HG02642 (cell line): ENCODE data around the gene LRP1B.
A peak's percentile ranks its signal among the peaks of the same experiment; 100 is the strongest.
"Not testable (repeated sequence)": the region's sequence is repeated elsewhere in the genome, so short reads cannot be mapped to it uniquely, and the experiment has no call there.

Experiments used
- ATAC-seq: cut with Tn5 transposase; IDR thresholded peaks from one replicate; pipeline ENCODE4 v1.9.1; 2021; ENCODE audit warnings: mild to moderate bottlenecking; ENCODE audit not compliant: unreplicated experiment, poor library complexity

The LRP1B gene

GRCh38 chr2:140695155-140695554, 1435.7 kb downstream of the LRP1B start:
- ATAC-seq: no peak

GRCh38 chr2:140687825-140688224, 1443.0 kb downstream of the LRP1B start:
- no peak for ATAC-seq

GRCh38 chr2:140683658-140684057, 1447.2 kb downstream of the LRP1B start:
- no peak for ATAC-seq

- no peak for ATAC-seq
Measured at GRCh38 chr2:140680862-140681261, 1450.0 kb downstream of the LRP1B start.

GRCh38 chr2:140679752-140680151, 1451.1 kb downstream of the LRP1B start:
- ATAC-seq: no peak

DNA sequence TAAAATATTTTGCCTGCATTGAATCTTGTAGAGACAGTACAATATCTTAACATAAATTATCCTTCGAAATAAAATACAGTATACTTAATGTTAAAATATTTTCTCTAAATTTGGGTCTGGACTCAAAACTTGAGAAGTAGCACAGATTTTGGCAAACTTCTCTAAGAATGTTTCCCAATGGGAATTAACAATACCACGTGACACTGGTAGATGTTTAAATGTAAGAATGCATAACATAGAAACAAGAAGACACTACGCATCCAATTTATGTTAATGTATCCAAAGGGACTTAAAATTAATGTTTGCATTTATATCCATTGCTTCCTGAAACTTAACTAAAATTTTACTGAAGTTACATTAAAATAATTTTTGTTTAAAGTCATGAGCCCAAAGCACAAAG, 1460.9 kb downstream of the LRP1B start:
- ATAC-seq: no peak

DNA sequence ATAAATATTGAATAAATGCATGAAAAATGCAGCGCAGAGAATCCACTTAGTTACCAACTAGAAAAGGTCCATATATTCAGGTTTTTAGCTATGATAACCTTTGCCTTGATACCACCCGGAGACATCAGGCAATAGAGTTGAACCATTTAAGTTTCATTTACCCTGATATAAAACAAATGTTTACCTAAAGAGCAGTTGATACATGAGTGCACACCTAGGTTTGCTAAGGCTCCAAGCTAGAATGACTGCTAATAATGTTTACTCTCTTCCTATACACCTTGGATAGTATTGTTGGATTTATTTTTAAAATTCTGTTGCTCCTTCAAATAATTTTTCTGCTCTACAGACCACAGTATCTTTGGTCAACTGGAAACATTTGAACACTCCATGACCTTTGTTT, 1463.6 kb downstream of the LRP1B start:
- ATAC-seq: no peak

- ATAC-seq: no peak
Measured at GRCh38 chr2:140662504-140662903, 1468.3 kb downstream of the LRP1B start.

DNA sequence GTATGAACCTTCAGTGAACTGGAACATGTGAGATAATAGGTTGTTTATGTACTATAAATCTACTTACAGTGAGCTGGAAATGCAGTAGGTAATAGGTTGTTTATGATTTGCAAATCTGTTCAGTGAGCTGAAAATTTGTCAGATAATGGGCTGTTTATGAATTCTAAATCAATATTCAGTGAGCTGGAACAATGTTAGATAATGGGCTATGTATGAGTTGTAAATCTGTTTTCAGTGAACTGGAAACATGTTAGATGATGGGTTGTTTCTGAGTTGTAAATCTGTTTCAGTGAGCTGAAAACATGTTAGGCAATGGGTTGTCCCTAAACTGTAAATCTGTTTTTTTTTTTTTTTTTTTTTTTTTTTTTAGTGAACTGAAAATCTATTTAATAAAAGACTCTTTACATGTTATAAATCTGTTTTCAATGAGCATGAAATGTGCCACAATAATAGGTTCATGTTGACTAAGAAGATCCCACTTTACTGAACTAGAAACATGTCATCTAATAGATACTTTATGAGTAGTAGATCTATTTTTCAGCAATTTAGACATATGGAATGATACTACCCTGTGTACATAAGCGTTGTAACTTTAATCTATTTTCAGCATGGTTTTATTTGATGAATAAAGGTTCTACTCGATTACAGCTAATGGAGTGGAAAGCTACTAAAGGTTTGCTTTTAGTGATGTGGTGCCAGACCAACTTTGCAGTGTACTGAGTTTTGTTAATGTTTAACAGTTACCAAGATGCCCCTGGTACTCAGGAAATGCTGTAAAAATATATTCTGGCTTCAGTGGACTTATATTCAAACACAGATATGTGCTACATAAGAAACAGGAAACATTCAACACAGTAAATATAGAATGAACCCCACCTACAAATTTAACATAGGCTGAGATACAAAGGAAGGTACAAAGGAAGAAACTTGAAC, 1471.8 kb downstream of the LRP1B start:
- no peak for ATAC-seq

DNA sequence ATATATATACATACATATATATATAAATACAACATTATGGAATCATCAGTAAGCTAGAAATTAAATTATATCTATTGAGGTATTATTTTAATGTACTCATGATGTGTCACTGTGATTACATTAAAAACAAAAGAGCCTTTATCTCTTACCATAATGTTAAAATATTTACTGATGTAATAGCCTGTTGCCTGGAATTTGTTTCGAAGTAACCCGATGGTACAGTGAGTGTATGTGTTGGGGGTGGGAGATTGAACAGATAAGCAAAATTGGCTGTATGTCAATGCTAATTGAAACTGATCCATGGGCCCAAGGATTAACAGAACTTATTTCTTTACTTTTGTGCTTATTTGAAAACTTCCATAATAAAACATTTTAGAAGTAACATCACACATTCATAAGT, 1473.2 kb downstream of the LRP1B start:
- ATAC-seq: no peak

- no peak for ATAC-seq
Measured at GRCh38 chr2:140654565-140654964, 1476.3 kb downstream of the LRP1B start.

- ATAC-seq: no peak
Measured at GRCh38 chr2:140650825-140651224, 1480.0 kb downstream of the LRP1B start.

GRCh38 chr2:140650134-140650533, 1480.7 kb downstream of the LRP1B start:
- ATAC-seq: not testable (repeated sequence)

DNA sequence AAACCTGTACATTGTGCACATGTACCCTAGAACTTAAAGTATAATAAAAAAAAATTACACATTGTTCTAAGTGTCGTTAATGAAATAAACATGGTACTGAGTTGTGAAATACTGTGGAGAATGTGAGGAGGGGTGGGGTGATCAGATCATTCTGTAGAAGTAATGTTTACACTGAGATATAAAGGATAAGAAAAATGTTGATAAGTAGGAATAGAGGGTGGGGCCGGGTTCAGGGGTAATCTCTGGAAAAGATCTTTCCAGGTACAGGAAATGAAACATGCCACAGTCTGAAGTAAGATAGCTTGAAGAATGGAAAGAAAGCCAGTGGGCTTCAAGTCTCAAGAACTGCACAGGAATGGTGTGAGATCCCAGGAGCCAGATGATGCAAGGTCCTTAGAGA, 1482.4 kb downstream of the LRP1B start:
- no peak for ATAC-seq

DNA sequence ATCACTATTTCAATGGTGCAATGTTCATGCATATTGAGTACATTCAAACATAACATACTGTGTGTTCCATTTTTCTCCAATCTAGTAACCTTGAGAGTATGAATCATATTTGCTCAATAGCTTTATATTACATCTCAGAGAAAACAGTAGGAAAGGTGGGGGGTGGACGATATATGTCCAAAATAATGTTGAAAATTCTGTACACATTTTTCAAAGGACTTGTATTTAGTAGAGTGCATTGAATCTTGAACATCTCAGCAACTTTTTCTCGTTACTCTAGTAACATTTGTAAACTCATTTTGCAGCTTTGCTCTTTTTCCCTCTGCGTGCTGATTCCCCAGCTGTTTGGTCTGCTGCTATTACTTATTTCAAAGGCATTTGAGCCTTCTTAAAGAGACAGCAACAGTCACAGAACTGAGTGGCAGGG, 1487.0 kb downstream of the LRP1B start:
- ATAC-seq: no peak

DNA sequence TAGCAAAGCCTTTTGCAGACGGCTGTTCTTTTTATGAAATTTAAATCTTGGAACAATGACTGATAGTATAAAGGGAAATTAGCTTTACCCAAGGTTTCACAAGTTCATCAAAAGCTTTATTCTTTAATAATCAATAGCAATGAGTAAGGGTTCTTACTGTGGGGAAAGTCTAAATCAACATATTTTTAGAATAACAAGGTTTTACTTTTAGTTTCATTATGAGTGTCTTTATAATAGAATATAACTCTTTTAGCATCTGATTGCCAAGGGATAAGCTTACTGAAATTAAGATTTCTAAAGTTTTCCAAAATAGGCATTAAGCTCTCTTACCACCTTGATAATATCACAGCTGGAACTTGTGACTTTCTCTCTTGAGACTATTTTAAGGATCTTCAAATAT, 1489.7 kb downstream of the LRP1B start:
- no peak for ATAC-seq

DNA sequence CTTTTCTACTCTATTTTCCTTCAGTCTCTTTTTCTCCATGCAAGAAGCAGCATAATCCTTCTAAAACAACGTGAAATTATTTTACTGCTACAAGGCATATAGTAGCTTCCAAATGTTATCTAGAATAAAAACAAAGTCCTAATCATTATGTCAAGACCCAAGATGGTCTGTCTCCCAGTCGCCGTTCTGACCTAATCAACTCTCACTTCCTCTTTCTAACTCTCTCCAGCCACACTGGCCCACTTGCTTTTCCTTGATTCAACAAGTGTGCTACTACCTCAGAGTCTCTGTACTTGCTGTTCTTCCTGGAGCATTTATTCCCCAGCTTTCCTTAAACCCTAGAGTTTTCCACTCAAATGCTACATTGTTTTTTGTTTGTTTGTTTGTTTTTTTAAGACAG, 1491.2 kb downstream of the LRP1B start:
- peak; percentile 71 for ATAC-seq

GRCh38 chr2:140630557-140630956, 1500.3 kb downstream of the LRP1B start:
- ATAC-seq: no peak

DNA sequence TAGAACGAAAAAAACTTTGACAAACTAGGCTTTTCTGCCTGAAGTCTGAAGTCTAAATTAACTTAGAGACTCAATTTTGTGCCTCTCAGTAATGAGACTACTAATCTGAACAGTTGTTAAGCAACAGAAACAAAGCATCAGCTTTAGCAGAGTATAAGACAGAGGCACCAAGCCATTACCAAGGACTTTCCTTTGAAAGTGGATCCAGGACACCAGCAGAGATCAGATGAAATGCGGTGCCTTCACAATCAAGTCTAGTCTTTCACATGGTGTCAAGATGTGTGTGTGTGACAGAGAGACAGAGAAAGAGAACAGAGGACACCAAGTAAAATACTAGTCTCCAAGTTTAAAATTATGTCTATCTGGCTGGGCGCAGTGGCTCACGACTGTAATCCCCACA, 1502.9 kb downstream of the LRP1B start:
- ATAC-seq: no peak

GRCh38 chr2:140627136-140627535, 1503.7 kb downstream of the LRP1B start:
- no peak for ATAC-seq

DNA sequence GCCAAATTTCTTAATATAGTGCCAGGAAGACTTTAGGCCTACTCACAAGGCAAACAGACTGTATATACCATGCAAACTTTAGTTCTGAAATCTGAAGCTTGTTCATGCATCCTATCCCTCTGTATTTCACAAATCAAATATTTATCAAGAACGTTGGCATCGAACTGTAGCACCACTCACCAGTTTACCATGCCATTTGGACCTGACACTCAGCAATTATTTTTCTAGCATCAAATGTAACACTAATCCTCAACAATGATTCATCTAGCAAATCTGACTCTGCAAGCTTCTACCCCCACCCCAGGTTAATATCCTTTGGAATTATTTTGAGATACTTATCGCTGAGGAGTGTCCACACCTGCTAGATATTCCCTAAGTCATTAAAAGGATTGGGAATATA, 1506.6 kb downstream of the LRP1B start:
- ATAC-seq: no peak
